T47D (cell line): ENCODE measurements around the gene MTF1.

Experiments
- DNase-seq, 2 experiments: peaks; one replicate each; pipeline versions ENCODE4 v3.0.0 to v3.0.0-alpha.2; 2011 to 2012; ENCODE audit warnings: low read depth in 1 of 2, low spot score in 1 of 2
- JUND ChIP-seq: IDR thresholded peaks from 2 replicates; pipeline ENCODE4 v1.6.1; 2012; ENCODE audit warnings: low read depth
- in situ Hi-C: cut with HindIII; loops from 2 replicates; pipeline ENCODE4 v1.10.0; 2016; ENCODE audit warnings: low sequenced_read_pairs, low pct_unique_long_range_greater_than_20kb

Gene MTF1

DNA sequence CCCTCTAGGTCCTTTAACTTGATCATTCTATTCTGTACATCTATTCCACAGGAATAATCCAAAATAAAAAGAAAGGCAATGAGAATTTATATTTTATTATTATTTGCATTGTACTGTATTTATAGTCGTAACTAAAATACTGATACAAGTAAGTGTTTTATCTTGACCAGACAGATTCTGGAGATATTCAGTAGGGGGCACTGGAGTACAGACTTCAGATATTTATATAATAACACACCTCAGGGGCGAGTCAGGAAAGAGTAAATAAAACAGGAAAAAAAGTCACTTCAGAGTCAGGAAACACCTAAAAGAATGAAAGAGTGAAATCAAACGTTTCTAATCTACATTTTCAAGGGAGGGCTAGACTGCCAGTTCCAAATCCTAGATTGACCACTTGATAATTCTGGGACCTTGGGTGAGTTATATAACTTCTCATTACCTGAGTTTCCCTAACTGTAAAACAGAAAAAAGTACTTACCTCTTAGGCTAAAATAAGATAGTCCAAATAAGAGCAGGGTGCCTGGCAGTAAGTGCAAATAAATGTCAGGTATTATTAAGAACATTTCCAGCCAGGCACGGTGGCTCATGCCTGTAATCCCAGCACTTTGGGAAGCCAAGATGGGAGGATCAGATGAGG lies 31.1 kb upstream of the MTF1 start:
- DNase-seq: peak in 1 of 2 experiments; percentile 57
- no peak for TF ChIP-seq JUND
- in situ Hi-C loops: no loop called here

DNA sequence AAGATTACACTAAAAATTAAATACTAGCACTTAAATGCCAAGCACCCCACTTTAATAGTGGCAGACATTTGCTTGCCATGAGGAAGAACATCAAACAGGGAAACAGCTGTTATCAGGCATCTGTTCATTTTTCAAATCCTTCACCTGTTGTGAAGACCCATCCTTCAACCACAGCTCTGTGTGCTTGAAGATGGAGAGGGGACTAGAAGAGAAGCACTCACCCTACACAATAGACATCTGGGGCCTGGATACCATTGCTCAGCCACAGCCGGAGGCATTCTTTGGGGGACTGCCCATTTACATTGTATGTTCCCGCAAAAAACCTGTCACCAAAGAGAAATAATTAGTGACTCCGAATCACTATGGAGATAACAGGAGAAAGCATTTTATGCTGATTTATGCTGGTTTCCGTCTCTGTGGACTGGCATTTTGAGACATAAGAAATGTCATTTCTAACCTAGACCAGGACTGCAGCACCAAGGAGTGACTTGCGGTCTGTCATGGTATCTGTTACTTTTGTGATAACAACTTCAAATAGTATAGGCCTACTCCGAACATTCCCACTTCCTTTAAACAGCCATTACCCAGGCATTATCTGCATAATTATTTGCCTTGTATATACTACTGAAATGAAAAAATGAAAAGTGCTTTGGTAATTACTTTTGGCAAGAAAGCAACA lies 28.8 kb upstream of the MTF1 start:
- TF ChIP-seq JUND: no peak
- no peak for DNase-seq
- in situ Hi-C loops: no loop called here

DNA sequence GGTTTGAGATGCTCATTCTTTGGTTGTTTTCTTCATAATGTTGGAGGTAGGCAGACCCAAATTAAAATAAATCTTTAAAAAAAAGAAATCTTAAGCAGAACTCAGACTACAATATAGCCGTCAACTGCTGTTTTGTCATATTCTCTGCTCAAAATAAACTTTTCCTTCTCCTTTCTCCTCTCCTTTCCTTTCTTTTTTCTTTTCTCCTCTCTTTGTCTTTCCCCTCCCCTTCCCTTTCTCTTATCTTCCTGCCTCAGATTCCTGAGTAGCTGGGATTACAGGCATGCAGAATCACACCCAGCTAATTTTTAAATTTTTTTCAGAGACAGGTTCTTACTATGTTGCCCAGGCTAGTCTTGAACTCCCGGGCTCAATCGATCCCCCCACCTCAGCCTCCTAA lies 24.8 kb upstream of the MTF1 start:
- in situ Hi-C loops: no loop called here
- TF ChIP-seq JUND: no peak
- DNase-seq: no peak

DNA sequence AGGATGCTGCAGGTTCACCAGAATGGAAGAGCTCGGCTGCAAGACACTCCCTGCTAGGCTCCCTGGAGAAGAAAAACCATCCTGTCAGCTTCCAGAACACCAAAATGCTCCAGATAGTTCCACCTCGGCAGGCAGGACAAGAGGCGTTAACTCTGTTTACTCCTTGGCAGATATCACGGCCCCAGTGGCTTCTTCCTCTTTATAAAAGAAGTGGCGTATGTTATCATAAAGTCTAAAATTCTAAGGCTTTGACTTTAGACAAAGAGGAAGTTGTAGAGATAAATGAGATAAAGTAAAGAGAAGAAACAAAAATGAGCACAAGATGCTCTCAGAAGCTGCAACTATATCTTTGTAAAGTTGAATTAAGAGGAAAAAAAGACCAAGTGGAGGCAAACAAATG lies 24.3 kb upstream of the MTF1 start:
- no peak for TF ChIP-seq JUND
- in situ Hi-C loops: no loop called here
- no peak for DNase-seq

DNA sequence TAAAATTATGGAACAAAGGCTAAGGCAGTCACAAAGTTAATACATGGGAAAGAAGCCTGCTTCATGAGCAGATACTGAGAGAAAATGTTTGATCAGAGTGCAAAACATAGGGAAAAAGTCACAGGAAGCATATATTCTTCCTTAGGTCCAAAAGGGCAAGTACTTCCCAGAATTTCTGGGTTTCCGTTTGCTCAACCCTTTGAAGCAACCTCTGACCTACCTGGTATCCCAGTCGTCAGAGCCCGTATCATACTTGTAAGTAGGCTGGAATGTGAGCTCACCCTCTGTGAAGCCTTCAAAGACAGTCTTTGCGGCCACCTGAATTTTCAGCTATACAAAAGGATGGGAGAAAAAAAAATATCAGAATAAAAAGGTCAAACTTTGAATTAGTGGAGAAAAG lies 20.5 kb upstream of the MTF1 start:
- no peak for TF ChIP-seq JUND
- in situ Hi-C loops: no loop called here
- no peak for DNase-seq

DNA sequence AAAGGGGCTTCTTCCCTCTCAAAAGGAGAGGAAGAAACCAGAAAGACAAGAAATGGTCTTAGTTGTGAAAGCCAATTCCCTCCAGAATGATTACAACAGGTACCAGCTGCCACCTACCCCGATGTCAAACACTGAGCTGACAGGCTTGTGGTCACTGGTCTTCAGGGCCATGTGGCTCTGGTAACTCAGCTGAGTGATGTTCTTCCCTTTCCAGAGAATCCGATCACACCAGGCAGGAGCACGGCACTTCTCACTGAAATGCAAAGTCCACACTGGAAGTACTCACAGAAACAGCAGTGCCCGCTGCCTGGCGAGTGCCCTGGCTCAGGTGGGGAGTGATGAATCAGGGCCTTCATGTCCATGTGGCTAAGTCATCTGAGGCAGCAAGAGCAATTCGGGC lies 18.7 kb upstream of the MTF1 start:
- in situ Hi-C loops: no loop called here
- TF ChIP-seq JUND: no peak
- no peak for DNase-seq

DNA sequence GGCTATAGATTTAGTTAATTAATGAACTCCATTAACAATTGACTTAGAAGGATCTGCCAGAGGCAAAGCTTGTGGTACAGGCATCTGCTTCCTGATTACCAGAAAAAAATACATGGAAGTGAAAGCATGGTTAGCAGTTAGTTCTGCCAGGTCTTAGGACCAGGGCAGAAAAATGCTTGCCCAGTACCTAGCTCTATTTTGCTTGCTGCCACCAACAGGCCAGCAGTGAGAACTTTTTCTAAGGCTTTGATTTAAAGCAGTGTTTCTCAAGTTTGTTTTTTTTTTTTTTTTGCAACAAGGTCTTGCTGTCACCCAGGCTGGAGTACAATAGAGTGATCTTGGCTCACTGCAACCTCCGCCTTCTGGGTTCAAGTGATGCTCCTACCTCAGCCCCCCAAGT lies 16.4 kb upstream of the MTF1 start:
- in situ Hi-C loops: no loop called here
- peak in 1 of 2 experiments; percentile 33 for DNase-seq

DNA sequence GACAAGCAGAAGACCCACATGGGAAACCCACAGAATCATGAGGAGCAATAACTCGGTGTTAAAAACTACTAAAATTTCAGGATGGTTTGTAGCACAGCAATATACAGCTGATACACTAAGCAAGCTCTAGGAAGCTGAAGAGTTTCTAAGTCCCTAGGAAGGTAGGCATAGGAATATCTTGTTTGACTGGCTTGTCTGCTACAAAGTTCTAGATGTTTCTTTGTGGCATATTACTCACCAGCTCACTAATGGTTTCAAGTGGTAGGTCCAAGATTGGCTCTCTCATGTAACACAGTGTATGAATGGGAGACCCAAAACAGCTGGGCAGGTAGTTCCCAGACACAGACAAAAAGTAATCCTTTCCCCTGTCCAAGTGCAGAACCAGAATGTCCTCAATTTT lies 13.3 kb upstream of the MTF1 start:
- in situ Hi-C loops: no loop called here
- TF ChIP-seq JUND: no peak
- no peak for DNase-seq

More for the DNA sequence above, 16.4 kb upstream of the MTF1 start:
- TF ChIP-seq JUND: no peak

DNA sequence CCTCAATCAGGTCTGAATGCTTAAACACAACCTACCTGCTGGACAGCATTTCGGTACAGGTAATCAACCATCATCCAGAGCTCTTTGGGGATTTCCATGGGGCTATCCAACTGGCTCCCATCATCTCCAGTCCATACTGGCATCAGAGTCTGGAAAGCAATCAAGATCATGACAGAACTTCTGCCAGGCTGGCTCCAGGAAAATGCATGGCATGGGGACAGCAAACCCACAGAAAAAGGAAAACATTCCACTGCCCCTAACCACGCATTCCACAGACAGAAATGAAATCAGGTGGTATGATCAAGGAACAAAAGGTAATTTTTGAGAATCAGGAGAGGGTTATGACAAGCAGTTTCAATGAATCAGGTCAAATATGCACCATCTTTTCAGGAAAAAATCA lies 9.1 kb upstream of the MTF1 start:
- TF ChIP-seq JUND: no peak
- in situ Hi-C loops: no loop called here

DNA sequence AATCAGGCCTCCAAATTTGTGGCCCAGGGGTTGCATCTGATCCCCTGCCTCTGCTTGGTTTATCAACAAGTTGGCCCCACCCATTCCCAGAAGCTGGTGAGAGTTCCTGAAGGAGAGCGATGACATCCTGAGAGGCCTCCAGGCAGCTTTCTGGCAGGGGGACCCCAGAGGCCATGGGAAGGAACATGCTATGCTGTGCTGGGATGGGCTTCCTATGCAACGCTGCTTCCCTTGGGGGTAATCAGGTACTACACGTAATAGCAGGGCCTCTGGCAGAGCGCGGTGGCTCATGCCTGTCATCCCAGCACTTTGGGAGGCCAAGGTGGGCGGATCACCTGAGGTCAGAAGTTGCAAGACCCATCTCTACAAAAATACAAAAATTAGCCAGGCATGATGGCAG lies 8.4 kb upstream of the MTF1 start:
- DNase-seq: no peak
- in situ Hi-C loops: no loop called here
- TF ChIP-seq JUND: no peak

More for the DNA sequence above, 9.1 kb upstream of the MTF1 start:
- peak in 1 of 2 experiments; percentile 6 for DNase-seq

DNA sequence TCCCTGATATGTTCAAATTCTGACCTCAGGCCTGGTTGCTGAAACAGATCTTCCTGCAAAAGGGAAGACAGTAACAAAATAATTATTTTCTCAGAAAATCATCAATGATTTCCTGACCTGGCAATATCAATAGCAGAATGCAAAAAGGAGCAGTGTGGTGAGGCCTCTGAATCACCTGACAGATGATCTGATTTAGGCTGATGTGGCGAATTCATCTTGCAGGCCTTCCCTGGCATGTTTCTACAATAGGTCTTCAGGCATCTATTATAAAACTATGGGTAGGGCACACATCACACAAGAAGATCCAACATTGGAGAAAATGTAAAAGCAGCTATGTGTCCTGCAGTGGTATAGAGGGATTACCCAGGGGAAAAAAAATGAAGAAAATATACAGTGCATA lies 7.1 kb upstream of the MTF1 start:
- no peak for TF ChIP-seq JUND
- in situ Hi-C loops: no loop called here
- no peak for DNase-seq

DNA sequence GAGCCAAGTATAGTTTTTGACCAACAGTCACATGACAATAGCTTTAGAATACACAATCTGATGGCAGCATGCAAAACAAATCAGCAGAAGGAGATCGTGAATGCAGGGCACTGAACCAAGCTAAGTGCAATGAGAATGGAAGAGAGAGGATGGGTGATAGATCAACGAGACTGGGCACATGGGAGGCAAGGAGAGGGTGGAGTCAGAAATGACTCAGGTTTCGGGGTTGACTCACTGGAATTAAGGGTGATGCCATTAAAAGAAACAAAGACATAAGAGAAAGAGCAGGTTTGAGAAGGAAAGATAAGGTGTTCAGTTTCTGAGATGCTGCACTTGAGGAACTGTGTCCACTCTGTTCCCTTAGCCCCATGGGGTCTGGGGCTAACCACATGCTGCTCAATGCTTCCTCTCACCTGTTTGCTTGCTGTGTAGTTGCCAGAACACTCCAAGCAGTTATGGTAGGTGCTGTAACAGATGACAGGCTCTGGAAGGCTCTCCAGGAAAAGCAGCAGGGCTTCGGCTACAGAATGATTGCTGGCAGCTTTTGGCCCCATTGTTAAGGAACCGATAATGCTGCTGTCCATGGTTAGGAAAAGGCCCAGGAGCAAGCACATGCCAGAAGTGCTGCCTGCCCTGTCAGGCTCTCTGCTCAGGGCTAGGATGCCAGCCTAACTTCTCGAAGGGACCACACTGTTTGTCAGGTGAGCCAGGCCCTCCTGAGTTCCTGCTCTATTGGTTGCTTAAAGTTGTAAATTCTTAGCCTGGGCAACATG lies 6.1 kb upstream of the MTF1 start:
- in situ Hi-C loops: no loop called here
- no peak for TF ChIP-seq JUND
- no peak for DNase-seq

DNA sequence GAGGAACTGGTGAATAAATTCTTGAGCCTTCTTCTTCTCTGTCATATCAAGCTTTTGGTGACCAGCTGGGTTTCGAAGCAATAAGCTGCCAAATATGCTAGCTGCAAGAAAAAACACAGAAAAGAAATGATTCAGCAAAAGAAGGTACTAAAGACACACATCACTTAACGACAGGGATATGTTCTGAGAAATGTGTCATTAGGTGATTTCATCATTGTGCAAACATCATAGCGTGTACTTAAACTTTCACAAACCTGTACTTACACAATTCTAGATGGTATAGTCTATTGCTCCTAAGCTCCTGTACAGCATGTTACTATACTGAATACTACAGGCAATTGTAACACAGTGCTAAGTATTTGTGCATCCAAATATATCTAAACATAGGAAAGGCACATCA lies 2.9 kb upstream of the MTF1 start:
- DNase-seq: peak; percentile 10 to 67
- 0 out of 2 replicates have a peak, but pooled peaks have one; percentile 25 for TF ChIP-seq JUND
- in situ Hi-C loops: no loop called here
